CD4-positive, alpha-beta T cell (primary cell): ENCODE results near the gene ZNF135. TPM values are rescaled to one million over a fixed set of nuclear protein-coding genes. Genes with fewer than 3 reads are reported as not detected.

Source experiments
- ATAC-seq: fragments of 200-7000 bp; cut with Tn5 transposase; one replicate; pipeline ENCODE4 v1.10.0; 2022; ENCODE audit warnings: mild to moderate bottlenecking; ENCODE audit not compliant: poor library complexity
- CTCF ChIA-PET: fragments of 350-600 bp; sonication (Branson Sonifier 250); formaldehyde crosslinking; loops from one replicate; lab custom pipeline; 2021; ENCODE audit warnings: antibody characterized with exemption, inconsistent platforms; lab: Charles Lee
- POLR2A ChIA-PET: fragments of 350-600 bp; sonication (Branson Sonifier 250); formaldehyde crosslinking; loops from one replicate; lab custom pipeline; 2021; ENCODE audit warnings: antibody characterized with exemption, inconsistent platforms; lab: Charles Lee
- DNase-seq, 14 experiments: peaks; one replicate each; pipeline ENCODE4 v3.0.0-alpha.2; 2013 to 2020; ENCODE audit warnings: mixed read lengths in 2 of 14
- H3K27ac ChIP-seq, 2 donors: one replicate each; pipeline versions ENCODE4 v1.5.1 to v1.7.0; 2013; ENCODE audit warnings: low read length in 2 of 2, low read depth in 1 of 2, mild to moderate bottlenecking in 1 of 2
- H3K27me3 ChIP-seq, 2 experiments: 1 replicate in 1 of 2; 2 replicates in 1 of 2; pipeline versions ENCODE4 v1.6.1 to v1.7.0; 2013; ENCODE audit warnings: low read length in 2 of 2, control low read depth in 1 of 2, mild to moderate bottlenecking in 1 of 2, moderate library complexity in 1 of 2; ENCODE audit not compliant: insufficient read depth in 2 of 2, control insufficient read depth in 1 of 2
- H3K36me3 ChIP-seq: one replicate; pipeline ENCODE4 v1.6.1; 2013; ENCODE audit warnings: low read length, control low read depth; ENCODE audit not compliant: insufficient read depth
- H3K4me1 ChIP-seq: one replicate; pipeline ENCODE4 v1.6.1; 2013; ENCODE audit warnings: low read length, control low read depth; ENCODE audit not compliant: insufficient read depth
- H3K4me3 ChIP-seq: one replicate; pipeline ENCODE4 v1.5.1; 2013; ENCODE audit warnings: mild to moderate bottlenecking, low read length, moderate library complexity
- H3K9me3 ChIP-seq, 2 experiments: 1 replicate in 1 of 2; 2 replicates in 1 of 2; pipeline versions ENCODE4 v1.6.1 to v1.7.0; 2013; ENCODE audit warnings: low read length in 2 of 2, mild to moderate bottlenecking in 2 of 2, control low read depth in 1 of 2, moderate library complexity in 1 of 2; ENCODE audit not compliant: control insufficient read depth in 1 of 2, insufficient read depth in 1 of 2
- H3K27ac Mint-ChIP-seq: one replicate; pipeline ENCODE4 v1.8.0; 2020; ENCODE audit warnings: mixed read lengths
- H3K27me3 Mint-ChIP-seq: one replicate; pipeline ENCODE4 v1.8.0; 2021; ENCODE audit warnings: mixed read lengths
- H3K36me3 Mint-ChIP-seq: one replicate; pipeline ENCODE4 v1.8.0; 2021; ENCODE audit warnings: low read depth, mixed read lengths
- H3K4me1 Mint-ChIP-seq: one replicate; pipeline ENCODE4 v1.8.0; 2021; ENCODE audit warnings: low read depth, mixed read lengths
- H3K4me3 Mint-ChIP-seq: one replicate; pipeline ENCODE4 v1.8.0; 2020; ENCODE audit warnings: mild to moderate bottlenecking, mixed read lengths
- H3K9me3 Mint-ChIP-seq: one replicate; pipeline ENCODE4 v1.8.0; 2020; ENCODE audit warnings: mixed read lengths
- intact Hi-C, 2 experiments: fragments of 100-400 bp; cut with DNase I in 1 of 2; cut with micrococcal nuclease in 1 of 2; formaldehyde crosslinking; loops; one replicate each; pipeline versions ENCODE4 v1.15.1 to v1.9.0; 2023 to 2025; cut with DNase I, micrococcal nuclease
- total RNA-seq, 174 experiments: library from RNA in 2 of 174; stranded (reverse) in 2 of 174; gene quantifications; one replicate each; pipeline ENCODE4 v1.2.3 and lab custom pipeline; 2021 to 2026
- TF ChIP-seq, protein P1 (sequence below): fragments of 200-600 bp; IDR thresholded peaks from one replicate; pipeline ENCODE4 v1.8.0; 2022; ENCODE audit warnings: antibody characterized with exemption, mild to moderate bottlenecking

ZNF135 gene
- total RNA-seq, 2 experiments from 2014 or later, result 1.2 to 1.4 TPM

DNA sequence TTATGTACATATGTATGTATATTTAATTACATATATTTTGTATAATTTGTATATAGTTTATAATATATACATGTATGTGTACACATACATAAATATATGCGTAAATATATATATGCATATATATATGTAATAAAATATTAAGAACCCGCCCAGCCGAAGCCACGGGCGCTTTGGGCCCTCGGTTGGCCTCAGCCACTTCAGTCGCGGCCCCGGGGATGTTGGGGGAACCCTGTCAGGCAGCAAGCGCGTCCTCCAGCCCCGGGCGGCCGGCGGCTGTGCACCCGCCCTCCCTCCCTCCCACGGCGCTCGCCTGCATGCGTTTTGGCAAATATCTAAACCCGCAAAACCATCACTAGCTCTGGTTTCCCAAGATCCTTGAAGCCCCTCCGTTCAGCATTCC, 48.6 kb upstream of the ZNF135 start:
- Histone ChIP-seq H3K27me3 (peaks cover 0 to 5% of the 10 kb centered on the region in 2 experiments), H3K9me3 (peaks cover 73 to 74% of the 10 kb centered on the region in 2 experiments), H3K4me3 (no peak overlapping the region), H3K36me3 (peaks cover 5% of the 10 kb centered on the region), H3K27ac (no peak overlapping the region), H3K4me1 (peaks cover 8% of the 10 kb centered on the region)
- DNase-seq (no peak), ATAC-seq (no peak)
- TF ChIP-seq, protein P1, sequence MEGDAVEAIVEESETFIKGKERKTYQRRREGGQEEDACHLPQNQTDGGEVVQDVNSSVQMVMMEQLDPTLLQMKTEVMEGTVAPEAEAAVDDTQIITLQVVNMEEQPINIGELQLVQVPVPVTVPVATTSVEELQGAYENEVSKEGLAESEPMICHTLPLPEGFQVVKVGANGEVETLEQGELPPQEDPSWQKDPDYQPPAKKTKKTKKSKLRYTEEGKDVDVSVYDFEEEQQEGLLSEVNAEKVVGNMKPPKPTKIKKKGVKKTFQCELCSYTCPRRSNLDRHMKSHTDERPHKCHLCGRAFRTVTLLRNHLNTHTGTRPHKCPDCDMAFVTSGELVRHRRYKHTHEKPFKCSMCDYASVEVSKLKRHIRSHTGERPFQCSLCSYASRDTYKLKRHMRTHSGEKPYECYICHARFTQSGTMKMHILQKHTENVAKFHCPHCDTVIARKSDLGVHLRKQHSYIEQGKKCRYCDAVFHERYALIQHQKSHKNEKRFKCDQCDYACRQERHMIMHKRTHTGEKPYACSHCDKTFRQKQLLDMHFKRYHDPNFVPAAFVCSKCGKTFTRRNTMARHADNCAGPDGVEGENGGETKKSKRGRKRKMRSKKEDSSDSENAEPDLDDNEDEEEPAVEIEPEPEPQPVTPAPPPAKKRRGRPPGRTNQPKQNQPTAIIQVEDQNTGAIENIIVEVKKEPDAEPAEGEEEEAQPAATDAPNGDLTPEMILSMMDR, result no peak
- Mint-ChIP-seq H3K27me3 (no peaks in the 10 kb centered on the region), H3K27ac (peak overlapping the region; percentile 42), H3K36me3 (peaks cover 47% of the 10 kb centered on the region), H3K4me1 (no peaks in the 10 kb centered on the region), H3K9me3 (peaks cover 13% of the 10 kb centered on the region), H3K4me3 (peak overlapping the region; percentile 30)
- CTCF ChIA-PET, result no interaction called here
- POLR2A ChIA-PET, result no interaction called here
- intact Hi-C loops, result no loop called here

DNA sequence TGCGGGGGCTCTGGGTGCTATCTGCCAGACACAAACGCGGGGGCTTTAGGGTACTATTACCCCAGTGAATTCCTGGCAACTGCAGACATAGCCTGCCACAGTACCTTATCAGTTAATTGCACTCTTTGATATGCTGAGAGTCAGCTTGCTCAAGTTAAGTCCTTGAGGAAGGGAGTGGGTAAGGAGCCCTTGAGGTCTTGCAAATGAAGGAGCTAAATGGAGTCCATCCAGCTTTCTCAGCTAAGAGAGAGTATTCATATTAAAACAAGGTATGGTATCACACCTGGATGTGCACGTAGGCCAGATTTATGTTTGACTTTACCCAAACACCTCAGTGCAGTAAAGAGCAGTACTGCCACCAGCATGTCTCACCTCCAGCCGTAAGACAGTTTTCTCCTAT, 44.9 kb upstream of the ZNF135 start:
- Histone ChIP-seq H3K4me1 (peaks cover 8% of the 10 kb centered on the region), H3K9me3 (peaks cover 39 to 80% of the 10 kb centered on the region in 2 experiments), H3K27me3 (peaks cover 0 to 6% of the 10 kb centered on the region in 2 experiments), H3K36me3 (no peaks in the 10 kb centered on the region), H3K4me3 (no peak overlapping the region), H3K27ac (no peak overlapping the region)
- H3K36me3 Mint-ChIP-seq, result peaks cover 22% of the 10 kb centered on the region
- H3K9me3 Mint-ChIP-seq, result peaks cover 6% of the 10 kb centered on the region
- no peaks in the 10 kb centered on the region for H3K4me1 Mint-ChIP-seq
- ATAC-seq (no peak), DNase-seq (no peak)
- H3K27me3 Mint-ChIP-seq, result peaks cover 6% of the 10 kb centered on the region
- ChIA-PET CTCF (no interaction called here), POLR2A (no interaction called here)
- TF ChIP-seq, protein P1, result no peak
- no peak overlapping the region for H3K27ac Mint-ChIP-seq
- no peak overlapping the region for H3K4me3 Mint-ChIP-seq
- intact Hi-C loops, result no loop called here

DNA sequence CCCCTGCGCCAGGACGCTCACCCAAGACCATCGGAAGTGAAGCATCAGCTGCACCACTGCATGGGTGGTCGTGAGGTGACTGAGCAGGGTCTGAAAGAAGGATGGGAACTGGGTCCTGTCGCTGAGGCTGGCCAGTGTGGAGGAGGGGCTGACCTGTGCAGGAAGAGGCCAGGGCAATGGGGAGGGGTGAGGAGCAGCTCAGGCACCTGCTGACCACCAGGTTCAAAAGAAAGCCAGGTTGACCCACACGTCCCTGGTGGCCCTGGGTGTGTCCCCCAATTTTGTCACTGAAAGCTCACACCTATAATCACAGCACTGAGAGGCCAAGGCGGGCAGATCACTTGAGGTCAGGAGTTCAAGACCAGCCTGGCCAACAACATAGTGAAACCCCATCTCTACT, 39.0 kb upstream of the ZNF135 start:
- Histone ChIP-seq H3K9me3 (peaks cover 7 to 79% of the 10 kb centered on the region in 2 experiments), H3K4me1 (no peaks in the 10 kb centered on the region), H3K27ac (no peak overlapping the region), H3K27me3 (peaks cover 0 to 2% of the 10 kb centered on the region in 2 experiments), H3K4me3 (no peak overlapping the region), H3K36me3 (no peaks in the 10 kb centered on the region)
- no peak for ATAC-seq
- Mint-ChIP-seq H3K4me3 (no peak overlapping the region), H3K4me1 (no peaks in the 10 kb centered on the region), H3K9me3 (peaks cover 5% of the 10 kb centered on the region), H3K27me3 (peaks cover 11% of the 10 kb centered on the region), H3K36me3 (peaks cover 18% of the 10 kb centered on the region), H3K27ac (no peak overlapping the region)
- intact Hi-C loops, result no loop called here
- TF ChIP-seq, protein P1, result no peak
- no peak for DNase-seq
- POLR2A ChIA-PET, result no interaction called here
- CTCF ChIA-PET, result no interaction called here
